H1 (cell line): Measurements from ENCODE around the gene HNRNPA3. TPM values are rescaled to one million over a fixed set of nuclear protein-coding genes. Genes with fewer than 3 reads are reported as not detected.
A peak's percentile ranks its signal among the peaks of the same experiment; 100 is the strongest.

Experiments used
- CTCF ChIA-PET: fragments of 300-600 bp; sonication (Branson Sonifier 250); formaldehyde crosslinking; loops from one replicate; lab custom pipeline; 2021; ENCODE audit not compliant: partially characterized antibody; lab: Charles Lee
- POLR2A ChIA-PET: fragments of 300-600 bp; sonication (Branson Sonifier 250); formaldehyde crosslinking; loops from one replicate; lab custom pipeline; 2021; ENCODE audit warnings: inconsistent platforms; ENCODE audit not compliant: partially characterized antibody; lab: Charles Lee
- DNase-seq, 2 experiments: peaks; one replicate each; pipeline versions ENCODE4 v3.0.0 to v3.0.0-alpha.2; 2010 to 2022; ENCODE audit warnings: low spot score in 2 of 2, low read depth in 1 of 2, mixed read lengths in 1 of 2
- FAIRE-seq: peaks from 2 replicates; lab custom pipeline; 2011; peaks lifted over from hg19 to GRCh38; lab: Jason Lieb, UNC
- H2AFZ ChIP-seq: 2 replicates; pipeline ENCODE4 v1.8.1; 2012; ENCODE audit warnings: low read length, inconsistent platforms
- H2AK5ac ChIP-seq: 2 replicates; pipeline ENCODE4 v1.6.1; 2013; ENCODE audit warnings: low read depth, low read length
- H2BK120ac ChIP-seq: replicated peaks from 2 replicates; pipeline ENCODE3; 2013; ENCODE audit warnings: low read depth, low read length, inconsistent platforms
- H2BK12ac ChIP-seq: 2 replicates; pipeline ENCODE4 v1.6.1; 2013; ENCODE audit warnings: low read depth, low read length
- H2BK15ac ChIP-seq: 2 replicates; pipeline ENCODE4 v1.6.1; 2013; ENCODE audit warnings: low read length
- H2BK20ac ChIP-seq: 2 replicates; pipeline ENCODE4 v1.6.1; 2013; ENCODE audit warnings: low read length
- H2BK5ac ChIP-seq: 2 replicates; pipeline ENCODE4 v1.6.1; 2013; ENCODE audit warnings: low read depth, low read length
- H3K14ac ChIP-seq: 2 replicates; pipeline ENCODE4 v1.6.1; 2013; ENCODE audit warnings: inconsistent platforms; ENCODE audit not compliant: insufficient read length
- H3K18ac ChIP-seq: 2 replicates; pipeline ENCODE4 v1.6.1; 2013; ENCODE audit warnings: low read length; ENCODE audit errors: extremely low read depth
- H3K23ac ChIP-seq: 2 replicates; pipeline ENCODE4 v1.6.1; 2013; ENCODE audit warnings: inconsistent platforms; ENCODE audit not compliant: insufficient read length
- H3K23me2 ChIP-seq: 2 replicates; pipeline ENCODE4 v1.6.1; 2013; ENCODE audit warnings: low read depth, low read length
- H3K27ac ChIP-seq: 2 replicates; pipeline ENCODE4 v1.6.1; 2011; ENCODE audit warnings: low read depth, low read length, inconsistent platforms
- H3K27me3 ChIP-seq, 4 experiments: replicated peaks in 1 of 4; 1 replicate in 1 of 4; 2 replicates in 3 of 4; pipeline versions ENCODE4 v1.6.1 to v1.8.1; 2011 to 2013; ENCODE audit warnings: low read length in 3 of 4, mild to moderate bottlenecking in 3 of 4, inconsistent platforms in 2 of 4, mixed read lengths in 2 of 4, moderate library complexity in 1 of 4; ENCODE audit not compliant: control insufficient read depth in 3 of 4, insufficient read depth in 3 of 4; ENCODE audit errors: extremely low read depth in 1 of 4
- H3K36me3 ChIP-seq, 4 experiments: 2 replicates each; pipeline versions ENCODE4 v1.6.1 to v1.8.1; 2011 to 2013; ENCODE audit warnings: mild to moderate bottlenecking in 4 of 4, low read length in 3 of 4, moderate library complexity in 2 of 4, control low read depth in 1 of 4, inconsistent platforms in 1 of 4; ENCODE audit not compliant: insufficient read depth in 4 of 4, control insufficient read depth in 2 of 4
- H3K4ac ChIP-seq: replicated peaks from 2 replicates; pipeline ENCODE3; 2013; ENCODE audit warnings: low read length, low read depth, mixed read lengths, inconsistent platforms; ENCODE audit not compliant: insufficient read length
- H3K4me1 ChIP-seq, 4 experiments: replicated peaks in 1 of 4; 1 replicate in 1 of 4; 2 replicates in 3 of 4; pipeline versions ENCODE4 v1.6.1 to v1.8.1; 2011 to 2013; ENCODE audit warnings: low read length in 3 of 4, inconsistent platforms in 2 of 4, mixed read lengths in 1 of 4; ENCODE audit not compliant: insufficient read depth in 4 of 4, control insufficient read depth in 3 of 4
- H3K4me2 ChIP-seq, 2 experiments: 2 replicates each; pipeline versions ENCODE4 v1.6.1 to v1.8.1; 2011 to 2013; ENCODE audit warnings: low read depth in 2 of 2, low read length in 2 of 2, control low read depth in 1 of 2, inconsistent platforms in 1 of 2, mild to moderate bottlenecking in 1 of 2; ENCODE audit not compliant: insufficient read depth in 1 of 2
- H3K4me3 ChIP-seq, 4 experiments: fragments of 200-600, 300-600 bp in 1 of 4; sonication (generic), shearing (Covaris generic), sonication (Bioruptor Twin) in 1 of 4; 2 replicates each; pipeline versions ENCODE4 v1.5.1 to v1.8.1; 2011 to 2016; ENCODE audit warnings: low read length in 4 of 4, low read depth in 3 of 4, control low read depth in 2 of 4, inconsistent platforms in 2 of 4, mild to moderate bottlenecking in 2 of 4, mixed read lengths in 1 of 4, moderate library complexity in 1 of 4; ENCODE audit not compliant: insufficient read depth in 2 of 4; ENCODE audit errors: extremely low read depth in 1 of 4
- H3K56ac ChIP-seq: replicated peaks from 2 replicates; pipeline ENCODE3; 2013; ENCODE audit warnings: low read depth, mild to moderate bottlenecking, mixed read lengths, low read length, inconsistent platforms; ENCODE audit not compliant: insufficient read length
- H3K79me1 ChIP-seq: 2 replicates; pipeline ENCODE4 v1.6.1; 2013; ENCODE audit warnings: low read depth, low read length, control low read depth
- H3K79me2 ChIP-seq, 2 experiments: 2 replicates each; pipeline versions ENCODE4 v1.6.1 to v1.8.1; 2012 to 2013; ENCODE audit warnings: low read length in 2 of 2, mild to moderate bottlenecking in 2 of 2, inconsistent platforms in 1 of 2; ENCODE audit not compliant: insufficient read depth in 2 of 2, control insufficient read depth in 1 of 2
- H3K9ac ChIP-seq, 4 experiments: replicated peaks in 1 of 4; 1 replicate in 1 of 4; 2 replicates in 3 of 4; pipeline versions ENCODE4 v1.6.1 to v1.8.1; 2011 to 2013; ENCODE audit warnings: low read depth in 3 of 4, low read length in 3 of 4, control low read depth in 2 of 4, mild to moderate bottlenecking in 2 of 4, moderate library complexity in 2 of 4, inconsistent platforms in 1 of 4; ENCODE audit errors: extremely low read depth in 1 of 4
- H3K9me3 ChIP-seq, 2 experiments: 2 replicates each; pipeline versions ENCODE4 v1.6.1 to v1.8.1; 2012 to 2013; ENCODE audit warnings: mild to moderate bottlenecking in 2 of 2, moderate library complexity in 2 of 2, control low read depth in 1 of 2, inconsistent platforms in 1 of 2, low read depth in 1 of 2, low read length in 1 of 2, mixed read lengths in 1 of 2; ENCODE audit not compliant: insufficient read depth in 2 of 2
- H4K20me1 ChIP-seq, 2 experiments: replicated peaks in 1 of 2; 2 replicates each; pipeline versions ENCODE3 to v1.8.1; 2011 to 2013; ENCODE audit warnings: inconsistent platforms in 2 of 2, low read length in 2 of 2, mild to moderate bottlenecking in 1 of 2; ENCODE audit not compliant: insufficient read depth in 2 of 2, control insufficient read depth in 1 of 2
- H4K5ac ChIP-seq: 2 replicates; pipeline ENCODE4 v1.6.1; 2013; ENCODE audit warnings: low read length, low read depth, mixed read lengths, inconsistent platforms; ENCODE audit not compliant: insufficient read length
- H4K8ac ChIP-seq: 2 replicates; pipeline ENCODE4 v1.8.0; 2013; ENCODE audit warnings: mild to moderate bottlenecking, moderate library complexity, low read length, inconsistent platforms; ENCODE audit not compliant: insufficient read depth; ENCODE audit errors: extremely low read depth
- H4K91ac ChIP-seq: replicated peaks from 2 replicates; pipeline ENCODE3; 2013; ENCODE audit warnings: low read length, mixed read lengths, inconsistent platforms; ENCODE audit not compliant: insufficient read length
- CBX5 ChIP-seq: fragments of 300-800, 300-1000 bp; sonication (generic); IDR thresholded peaks from 2 replicates; pipeline ENCODE4 v1.7.1; 2016; ENCODE audit warnings: antibody characterized with exemption, low read length, low read depth
- CEBPB ChIP-seq: IDR thresholded peaks from 2 replicates; pipeline ENCODE4 v1.6.1; 2012; ENCODE audit warnings: low read depth, low read length
- KDM4A ChIP-seq: IDR thresholded peaks from one replicate; pipeline ENCODE4 v1.7.1; 2012; ENCODE audit warnings: low read depth, mild to moderate bottlenecking, moderate library complexity, low read length, inconsistent platforms; ENCODE audit not compliant: severe bottlenecking
- SIN3A ChIP-seq, 2 experiments: IDR thresholded peaks in 1 of 2; conservative IDR thresholded peaks in 1 of 2; 2 replicates each; pipeline ENCODE4 v1.6.1; 2011 to 2012; ENCODE audit warnings: low read length in 2 of 2, improper control_type of control experiment in 1 of 2, low read depth in 1 of 2, mild to moderate bottlenecking in 1 of 2
- SIRT6 ChIP-seq: IDR thresholded peaks from one replicate; pipeline ENCODE4 v1.7.1; 2012; ENCODE audit warnings: low read length, inconsistent platforms
- WGBS, 2 experiments: shearing (Covaris generic) in 1 of 2; methylation state at CpG; one replicate each; pipeline versions ENCODE4 v1.1.6 to v1.1.7; 2013 to 2015; ENCODE audit warnings: low lambda C conversion rate in 2 of 2, mixed read lengths in 2 of 2, inconsistent platforms in 1 of 2, low coverage in 1 of 2, missing lambda C conversion rate in 1 of 2; ENCODE audit not compliant: insufficient replicate concordance in 2 of 2, insufficient coverage in 1 of 2, insufficient read length in 1 of 2; ENCODE audit errors: extremely low coverage in 1 of 2, missing lambda C conversion rate in 1 of 2; 5-methylcytosine and 5-hydroxymethylcytosine counted together
- polyA plus RNA-seq, 7 experiments: library from polyadenylated mRNA; depleted of rRNA in 3 of 7; stranded (reverse) in 5 of 7; unstranded in 2 of 7; fragments of >200 nt in 5 of 7; fragments of 200-250 nt in 2 of 7; gene quantifications; 1 replicate in 5 of 7; 2 replicates in 1 of 7; 4 replicates in 1 of 7; pipeline versions ENCODE4 v1.2.1 to v1.2.3, GENCODE V29; 2011 to 2013; ENCODE audit warnings: missing spikeins in 2 of 7, mixed read lengths in 2 of 7
- total RNA-seq: library from RNA; stranded (reverse); fragmentation: NEBNext Ultra II Directional; extraction: Animal tissue kit (Norgen Biotek cat#: 25700); gene quantifications from 2 replicates; pipeline ENCODE4 v1.2.1, GENCODE V29; 2021

The HNRNPA3 gene
- total and polyA plus RNA-seq, 2 of the 8 experiments (the other 6 are each of a cell fraction or from before 2014, with no cell fraction given), result 66.1 to 408 TPM

DNA sequence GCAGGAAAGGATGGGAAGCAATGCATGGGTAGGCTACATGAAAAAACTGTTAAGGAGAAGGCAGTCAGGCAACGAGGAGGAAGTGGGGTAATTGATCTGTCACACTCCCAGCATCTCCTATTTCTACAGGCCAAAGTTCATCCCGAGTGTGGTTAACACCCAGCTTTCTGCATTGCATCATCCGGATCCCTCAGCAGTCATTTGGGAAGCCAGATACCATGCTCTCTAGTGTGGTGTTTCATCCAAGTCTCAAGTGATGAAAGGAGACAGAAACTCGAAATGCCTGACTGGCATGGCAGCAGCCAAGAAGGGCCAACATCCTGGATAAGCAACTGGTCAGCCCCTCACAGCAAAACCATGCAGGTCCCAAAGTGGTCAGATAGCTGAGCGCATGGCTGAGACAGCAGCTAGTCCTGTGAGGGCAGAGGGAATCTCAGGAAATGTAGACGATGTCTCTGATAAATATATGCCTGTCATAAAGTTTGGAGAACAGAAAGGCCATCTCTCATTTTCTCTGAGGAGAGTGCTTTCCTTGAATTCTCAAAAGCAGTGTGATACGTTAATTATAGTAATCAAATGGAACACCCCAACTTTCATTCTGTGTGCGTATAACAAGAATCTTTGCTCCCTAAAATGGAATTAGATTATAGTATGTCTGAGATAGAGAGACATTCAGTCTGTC, 24.8 kb upstream of the HNRNPA3 start:
- no peak overlapping the region for H3K23ac ChIP-seq
- peak overlapping the region; percentile 1 for H4K91ac ChIP-seq
- H4K5ac ChIP-seq, result no peak overlapping the region
- H3K79me2 ChIP-seq, result no peaks in the 10 kb centered on the region
- no peak overlapping the region for H3K4me2 ChIP-seq
- H3K18ac ChIP-seq, result no peak overlapping the region
- no peak overlapping the region for H2BK15ac ChIP-seq
- H3K23me2 ChIP-seq, result no peaks in the 10 kb centered on the region
- DNase-seq (no peak), FAIRE-seq (no peak)
- no peaks in the 10 kb centered on the region for H3K79me1 ChIP-seq
- H4K20me1 ChIP-seq, result no peaks in the 10 kb centered on the region
- H2AFZ ChIP-seq, result peak overlapping the region; percentile 97
- no peak overlapping the region for H3K4me3 ChIP-seq
- no peak overlapping the region for H3K27ac ChIP-seq
- no peak overlapping the region for H3K9ac ChIP-seq
- POLR2A ChIA-PET, result interaction anchor here (0.9 to 1.2 kb wide), 2 partner anchors 11 kb away, joined by 3 to 4 read pairs; no protein-coding TSS in a partner anchor
- 0 out of 7 replicates have a peak, but pooled peaks cover 0 to 2% (median 0%) of the 10 kb centered on the region in 4 experiments for H3K4me1 ChIP-seq
- CTCF ChIA-PET, result no interaction called here
- no peak overlapping the region for H2AK5ac ChIP-seq
- H3K4ac ChIP-seq, result no peak overlapping the region
- H3K9me3 ChIP-seq, result no peaks in the 10 kb centered on the region
- TF ChIP-seq CEBPB (peak; percentile 58; the same call in 1 of the 2 replicates), KDM4A (no peak), CBX5 (no peak), SIN3A (conservative IDR thresholded peaks at IDR 0.05 in 1 of 2, IDR thresholded peaks at IDR 0.05 in 1 of 2; ENCODE audit: low read depth in 1 of 2, low read length in 2 of 2) (no peak), SIRT6 (no peak)
- no peaks in the 10 kb centered on the region for H3K27me3 ChIP-seq
- no peak overlapping the region for H3K14ac ChIP-seq
- 75% methylated on average over 8 of the region's 8 CpGs; no CpG with 5 or more reads in 1 of the 2 experiments for WGBS, 2 experiments
- H2BK5ac ChIP-seq, result no peak overlapping the region
- no peak overlapping the region for H4K8ac ChIP-seq
- H2BK20ac ChIP-seq, result no peak overlapping the region
- no peaks in the 10 kb centered on the region for H3K36me3 ChIP-seq
- no peak overlapping the region for H3K56ac ChIP-seq
- H2BK12ac ChIP-seq, result no peak overlapping the region
- H2BK120ac ChIP-seq, result no peak overlapping the region
